NT2/D1 (cell line): ENCODE results near the gene SLC9A9.

Experiments used
- DNase-seq: peaks from one replicate; pipeline ENCODE4 v3.0.0-alpha.2; 2011; ENCODE audit warnings: low read depth, low spot score
- H3K27me3 ChIP-seq: 2 replicates; pipeline ENCODE4 v1.6.0; 2011; ENCODE audit warnings: mild to moderate bottlenecking; ENCODE audit not compliant: insufficient read length, insufficient read depth
- H3K36me3 ChIP-seq: 2 replicates; pipeline ENCODE4 v1.6.1; 2011; ENCODE audit warnings: mild to moderate bottlenecking, low read length, mixed read lengths; ENCODE audit not compliant: insufficient read depth, insufficient read length
- H3K4me1 ChIP-seq: 2 replicates; pipeline ENCODE4 v1.5.1; 2011; ENCODE audit not compliant: insufficient read depth, insufficient read length
- H3K4me3 ChIP-seq: 2 replicates; pipeline ENCODE4 v1.5.1; 2011; ENCODE audit warnings: low read depth; ENCODE audit not compliant: insufficient read length
- H3K9ac ChIP-seq: 2 replicates; pipeline ENCODE4 v1.6.0; 2011; ENCODE audit warnings: low read depth; ENCODE audit not compliant: insufficient read length
- H3K9me3 ChIP-seq: 2 replicates; pipeline ENCODE4 v1.5.1; 2011; ENCODE audit warnings: mild to moderate bottlenecking, low read length; ENCODE audit not compliant: insufficient read depth
- SUZ12 ChIP-seq: IDR thresholded peaks from 2 replicates; pipeline ENCODE4 v1.6.1; 2011; ENCODE audit not compliant: insufficient read length, insufficient read depth; ENCODE audit errors: extremely low read depth
- YY1 ChIP-seq: IDR thresholded peaks from 2 replicates; pipeline ENCODE4 v1.6.1; 2011; ENCODE audit not compliant: insufficient read length, insufficient read depth
- ZNF274 ChIP-seq: IDR thresholded peaks from 2 replicates; pipeline ENCODE4 v1.6.1; 2011; ENCODE audit warnings: mild to moderate bottlenecking, low read depth, low read length

Gene SLC9A9

GRCh38 chr3:143771258-143771657, 77.0 kb downstream of the SLC9A9 start:
- no peak for DNase-seq

GRCh38 chr3:143770391-143770790, 77.9 kb downstream of the SLC9A9 start:
- H3K4me1 ChIP-seq: no peaks in the 10 kb centered on the region
- H3K4me3 ChIP-seq: no peak overlapping the region
- no peak for DNase-seq
- no peaks in the 10 kb centered on the region for H3K9me3 ChIP-seq
- no peak overlapping the region for H3K9ac ChIP-seq
- no peak for TF ChIP-seq ZNF274
- no peak for TF ChIP-seq YY1
- no peaks in the 10 kb centered on the region for H3K27me3 ChIP-seq
- H3K36me3 ChIP-seq: no peaks in the 10 kb centered on the region

More at GRCh38 chr3:143771258-143771657, 77.0 kb downstream of the SLC9A9 start:
- no peaks in the 10 kb centered on the region for H3K9me3 ChIP-seq
- no peak overlapping the region for H3K4me3 ChIP-seq
- no peak for TF ChIP-seq SUZ12
- TF ChIP-seq ZNF274: no peak
- no peaks in the 10 kb centered on the region for H3K27me3 ChIP-seq
- H3K4me1 ChIP-seq: no peaks in the 10 kb centered on the region
- no peaks in the 10 kb centered on the region for H3K36me3 ChIP-seq
- no peak overlapping the region for H3K9ac ChIP-seq

GRCh38 chr3:143769616-143770015, 78.7 kb downstream of the SLC9A9 start:
- H3K9ac ChIP-seq: no peak overlapping the region
- no peaks in the 10 kb centered on the region for H3K27me3 ChIP-seq
- no peak overlapping the region for H3K4me3 ChIP-seq
- no peaks in the 10 kb centered on the region for H3K9me3 ChIP-seq
- H3K4me1 ChIP-seq: no peaks in the 10 kb centered on the region
- no peak for DNase-seq
- H3K36me3 ChIP-seq: no peaks in the 10 kb centered on the region
- TF ChIP-seq ZNF274 (no peak), SUZ12 (no peak), YY1 (no peak)

GRCh38 chr3:143764840-143765239, 83.4 kb downstream of the SLC9A9 start:
- Histone ChIP-seq H3K4me3 (no peak overlapping the region), H3K36me3 (no peaks in the 10 kb centered on the region), H3K9ac (no peak overlapping the region), H3K9me3 (no peaks in the 10 kb centered on the region), H3K4me1 (no peaks in the 10 kb centered on the region), H3K27me3 (no peaks in the 10 kb centered on the region)
- no peak for TF ChIP-seq SUZ12
- no peak for TF ChIP-seq ZNF274
- no peak for TF ChIP-seq YY1
- DNase-seq: no peak

GRCh38 chr3:143763564-143764162, 84.6 kb downstream of the SLC9A9 start:
- Histone ChIP-seq H3K9me3 (no peaks in the 10 kb centered on the region), H3K27me3 (no peaks in the 10 kb centered on the region), H3K4me1 (no peaks in the 10 kb centered on the region), H3K4me3 (no peak overlapping the region), H3K9ac (no peak overlapping the region), H3K36me3 (no peaks in the 10 kb centered on the region)
- DNase-seq: no peak
- TF ChIP-seq ZNF274 (no peak), SUZ12 (no peak), YY1 (no peak)

- no peaks in the 10 kb centered on the region for H3K9me3 ChIP-seq
- DNase-seq: no peak
- H3K9ac ChIP-seq: no peak overlapping the region
- H3K36me3 ChIP-seq: no peaks in the 10 kb centered on the region
- TF ChIP-seq ZNF274 (no peak), YY1 (no peak)
- H3K4me1 ChIP-seq: no peaks in the 10 kb centered on the region
- no peaks in the 10 kb centered on the region for H3K27me3 ChIP-seq
- H3K4me3 ChIP-seq: no peak overlapping the region
Measured at GRCh38 chr3:143757691-143758090, 90.6 kb downstream of the SLC9A9 start.

- DNase-seq: no peak
- H3K9me3 ChIP-seq: no peaks in the 10 kb centered on the region
Measured at GRCh38 chr3:143755978-143756377, 92.3 kb downstream of the SLC9A9 start.

More at GRCh38 chr3:143755978-143756377, 92.3 kb downstream of the SLC9A9 start:
- H3K4me3 ChIP-seq: no peak overlapping the region
- no peak overlapping the region for H3K9ac ChIP-seq
- H3K4me1 ChIP-seq: no peaks in the 10 kb centered on the region
- H3K36me3 ChIP-seq: no peaks in the 10 kb centered on the region
- no peaks in the 10 kb centered on the region for H3K27me3 ChIP-seq
- TF ChIP-seq ZNF274 (no peak), SUZ12 (no peak), YY1 (no peak)
